SK-N-SH (cell line): ENCODE measurements around the gene SPEF1.

ENCODE experiments used
- EP300 ChIP-seq, 2 experiments: IDR thresholded peaks; 2 replicates each; pipeline versions ENCODE4 v1.4.0 to v1.6.1; 2012; ENCODE audit warnings: borderline replicate concordance in 1 of 2, low read depth in 1 of 2, low read length in 1 of 2
- SMC3 ChIP-seq: IDR thresholded peaks from 2 replicates; pipeline ENCODE4 v1.6.1; 2012; ENCODE audit warnings: low read depth, low read length, improper control_type of control experiment
- TF ChIP-seq, protein P1 (sequence below): fragments of 200-600 bp; sonication (generic); IDR thresholded peaks from 2 replicates; pipeline ENCODE4 v1.6.1; 2017; ENCODE audit warnings: antibody characterized with exemption, mild to moderate bottlenecking, moderate library complexity

DNA sequence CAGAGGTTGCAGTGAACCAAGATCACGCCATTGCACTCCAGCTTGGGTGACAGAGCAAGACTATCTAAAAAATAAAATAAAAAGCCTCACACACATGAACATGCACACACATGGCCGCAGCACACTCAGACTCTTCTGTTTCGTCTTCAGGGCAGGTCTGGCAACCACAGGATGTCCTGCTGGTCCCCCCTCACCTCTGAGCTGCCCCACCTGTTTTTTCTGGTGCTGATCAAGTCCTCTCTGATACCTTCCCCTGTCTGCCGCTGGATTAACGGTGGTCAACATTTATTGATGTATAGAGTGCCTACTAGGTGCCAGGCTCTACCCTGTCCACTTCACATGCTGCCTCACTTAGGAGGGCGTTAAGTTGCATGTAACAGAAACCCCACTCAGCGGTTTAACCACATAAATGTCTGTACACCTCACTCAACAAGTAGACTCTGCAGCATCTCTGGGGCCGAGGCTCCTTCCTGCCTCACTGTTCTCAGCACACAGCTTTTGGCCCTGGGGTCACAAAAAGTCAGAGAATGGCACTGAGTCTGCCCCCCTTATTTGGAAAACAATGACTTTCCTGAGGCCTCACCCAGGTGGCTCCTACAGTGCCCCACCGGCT lies 34.6 kb upstream of the SPEF1 start:
- TF ChIP-seq, protein P1, sequence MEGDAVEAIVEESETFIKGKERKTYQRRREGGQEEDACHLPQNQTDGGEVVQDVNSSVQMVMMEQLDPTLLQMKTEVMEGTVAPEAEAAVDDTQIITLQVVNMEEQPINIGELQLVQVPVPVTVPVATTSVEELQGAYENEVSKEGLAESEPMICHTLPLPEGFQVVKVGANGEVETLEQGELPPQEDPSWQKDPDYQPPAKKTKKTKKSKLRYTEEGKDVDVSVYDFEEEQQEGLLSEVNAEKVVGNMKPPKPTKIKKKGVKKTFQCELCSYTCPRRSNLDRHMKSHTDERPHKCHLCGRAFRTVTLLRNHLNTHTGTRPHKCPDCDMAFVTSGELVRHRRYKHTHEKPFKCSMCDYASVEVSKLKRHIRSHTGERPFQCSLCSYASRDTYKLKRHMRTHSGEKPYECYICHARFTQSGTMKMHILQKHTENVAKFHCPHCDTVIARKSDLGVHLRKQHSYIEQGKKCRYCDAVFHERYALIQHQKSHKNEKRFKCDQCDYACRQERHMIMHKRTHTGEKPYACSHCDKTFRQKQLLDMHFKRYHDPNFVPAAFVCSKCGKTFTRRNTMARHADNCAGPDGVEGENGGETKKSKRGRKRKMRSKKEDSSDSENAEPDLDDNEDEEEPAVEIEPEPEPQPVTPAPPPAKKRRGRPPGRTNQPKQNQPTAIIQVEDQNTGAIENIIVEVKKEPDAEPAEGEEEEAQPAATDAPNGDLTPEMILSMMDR = no peak
- no peak for TF ChIP-seq EP300 (IDR thresholded peaks at IDR 0.05; ENCODE audit: borderline replicate concordance in 1 of 2, low read depth in 1 of 2, low read length in 1 of 2)
- no peak for TF ChIP-seq SMC3
